MCF 10A (cell line): ENCODE results near the gene SLC22A14. TPM values are rescaled to one million over a fixed set of nuclear protein-coding genes. Genes with fewer than 3 reads are reported as not detected.

Source experiments
- BruUV-seq: library from RNA; stranded (reverse); fragments of 400-500 nt; replicated peaks from 2 replicates; lab custom pipeline; 2021; lab: Mats Ljungman, UMichigan
- CTCF ChIA-PET: fragments of 300-600 bp; sonication (Branson Sonifier 250); formaldehyde crosslinking; extraction: SDS; loops from one replicate; lab custom pipeline; 2021; ENCODE audit warnings: antibody characterized with exemption, inconsistent platforms; lab: Yijun Ruan, JAX
- POLR2A ChIA-PET: fragments of 300-600, 350-650 bp; sonication (Branson Sonifier 250); formaldehyde crosslinking; extraction: SDS; loops from one replicate; lab custom pipeline; 2020; ENCODE audit warnings: antibody characterized with exemption, inconsistent platforms; lab: Yijun Ruan, JAX
- DNase-seq: peaks from one replicate; pipeline ENCODE4 v3.0.0-alpha.2; 2018; ENCODE audit not compliant: unreplicated experiment
- H3K27ac Mint-ChIP-seq: one replicate; pipeline ENCODE4 v1.8.0; 2022; ENCODE audit warnings: mild to moderate bottlenecking, low read depth, mixed read lengths; ENCODE audit not compliant: unreplicated experiment
- H3K27me3 Mint-ChIP-seq: one replicate; pipeline ENCODE4 v1.8.0; 2022; ENCODE audit warnings: mixed read lengths; ENCODE audit not compliant: insufficient read depth, unreplicated experiment
- H3K36me3 Mint-ChIP-seq: one replicate; pipeline ENCODE4 v1.8.0; 2022; ENCODE audit warnings: mild to moderate bottlenecking, moderate library complexity, mixed read lengths; ENCODE audit not compliant: insufficient read depth, unreplicated experiment
- H3K4me1 Mint-ChIP-seq: one replicate; pipeline ENCODE4 v1.8.0; 2022; ENCODE audit warnings: mixed read lengths; ENCODE audit not compliant: insufficient read depth, unreplicated experiment
- H3K4me3 Mint-ChIP-seq: one replicate; pipeline ENCODE4 v1.8.0; 2022; ENCODE audit warnings: mild to moderate bottlenecking, moderate library complexity, mixed read lengths; ENCODE audit not compliant: unreplicated experiment
- H3K9me3 Mint-ChIP-seq: one replicate; pipeline ENCODE4 v1.8.0; 2022; ENCODE audit warnings: mixed read lengths; ENCODE audit not compliant: unreplicated experiment
- CTCF ChIP-seq: fragments of 200-600 bp; IDR thresholded peaks from one replicate; pipeline ENCODE4 v1.8.0; 2022; ENCODE audit warnings: antibody characterized with exemption, mild to moderate bottlenecking; ENCODE audit not compliant: unreplicated experiment
- intact Hi-C: fragments of 100-400 bp; cut with micrococcal nuclease; formaldehyde crosslinking; loops from 2 replicates; pipeline ENCODE4 v1.14.1; 2022
- total RNA-seq: library from RNA; stranded (reverse); gene quantifications from 2 replicates; pipeline ENCODE4 v1.2.3, GENCODE V29; 2022

Gene SLC22A14
- total RNA-seq, 1 experiment from 2014 or later, result 0.44 TPM

- no peak overlapping the region for H3K27ac Mint-ChIP-seq
- H3K4me1 Mint-ChIP-seq, result no peaks in the 10 kb centered on the region
- ChIA-PET CTCF (interaction anchor here (1.1 kb wide), 1 partner anchor 23 kb away, joined by 4 read pairs; no protein-coding TSS in a partner anchor), POLR2A (no interaction called here)
- H3K27me3 Mint-ChIP-seq, result no peaks in the 10 kb centered on the region
- H3K4me3 Mint-ChIP-seq, result no peak overlapping the region
- no peak for DNase-seq
- BruUV-seq, result no TSS peak
- peaks cover 11% of the 10 kb centered on the region for H3K36me3 Mint-ChIP-seq
- H3K9me3 Mint-ChIP-seq, result no peaks in the 10 kb centered on the region
- no peak for TF ChIP-seq CTCF
- intact Hi-C loops, result no loop called here
Measured at GRCh38 chr3:38276081-38276916, 5.8 kb upstream of the SLC22A14 start.

- DNase-seq, result no peak
- H3K27me3 Mint-ChIP-seq, result no peaks in the 10 kb centered on the region
- peaks cover 11% of the 10 kb centered on the region for H3K36me3 Mint-ChIP-seq
- H3K27ac Mint-ChIP-seq, result no peak overlapping the region
- H3K4me1 Mint-ChIP-seq, result no peaks in the 10 kb centered on the region
- TF ChIP-seq CTCF, result no peak
- intact Hi-C loops, result no loop called here
- no peaks in the 10 kb centered on the region for H3K9me3 Mint-ChIP-seq
- POLR2A ChIA-PET, result no interaction called here
- H3K4me3 Mint-ChIP-seq, result no peak overlapping the region
- BruUV-seq, result no TSS peak
- CTCF ChIA-PET, result interaction anchor here (0.6 kb wide), 1 partner anchor 785 kb away, joined by 3 read pairs; no protein-coding TSS in a partner anchor
Measured at GRCh38 chr3:38276917-38277630, 5.0 kb upstream of the SLC22A14 start.

- Mint-ChIP-seq H3K4me3 (no peak overlapping the region), H3K27ac (no peak overlapping the region), H3K9me3 (no peaks in the 10 kb centered on the region), H3K27me3 (no peaks in the 10 kb centered on the region), H3K36me3 (peaks cover 11% of the 10 kb centered on the region), H3K4me1 (no peaks in the 10 kb centered on the region)
- POLR2A ChIA-PET, result interaction anchor here (0.6 kb wide), 1 partner anchor 355 kb away, joined by 3 read pairs; no protein-coding TSS in a partner anchor
- CTCF ChIA-PET, result interaction anchor here (0.9 kb wide), 1 partner anchor 13 kb away, joined by 3 read pairs; the partner anchor contains the start of gene SLC22A13
- intact Hi-C loops, result no loop called here
- DNase-seq, result no peak
- TF ChIP-seq CTCF, result no peak
- no TSS peak for BruUV-seq
Measured at GRCh38 chr3:38278841-38279240, 3.3 kb upstream of the SLC22A14 start.
